H1 (cell line): ENCODE data around the gene CEP250. TPM values are rescaled to one million over a fixed set of nuclear protein-coding genes. Genes with fewer than 3 reads are reported as not detected.

Experiments
- CTCF ChIA-PET: fragments of 300-600 bp; sonication (Branson Sonifier 250); formaldehyde crosslinking; loops from one replicate; lab custom pipeline; 2021; ENCODE audit not compliant: partially characterized antibody; lab: Charles Lee
- POLR2A ChIA-PET: fragments of 300-600 bp; sonication (Branson Sonifier 250); formaldehyde crosslinking; loops from one replicate; lab custom pipeline; 2021; ENCODE audit warnings: inconsistent platforms; ENCODE audit not compliant: partially characterized antibody; lab: Charles Lee
- DNase-seq, 2 experiments: peaks; one replicate each; pipeline versions ENCODE4 v3.0.0 to v3.0.0-alpha.2; 2010 to 2022; ENCODE audit warnings: low spot score in 2 of 2, low read depth in 1 of 2, mixed read lengths in 1 of 2
- FAIRE-seq: peaks from 2 replicates; lab custom pipeline; 2011; peaks lifted over from hg19 to GRCh38; lab: Jason Lieb, UNC
- H2AFZ ChIP-seq: 2 replicates; pipeline ENCODE4 v1.8.1; 2012; ENCODE audit warnings: low read length, inconsistent platforms
- H2AK5ac ChIP-seq: 2 replicates; pipeline ENCODE4 v1.6.1; 2013; ENCODE audit warnings: low read depth, low read length
- H2BK120ac ChIP-seq: replicated peaks from 2 replicates; pipeline ENCODE3; 2013; ENCODE audit warnings: low read depth, low read length, inconsistent platforms
- H2BK12ac ChIP-seq: 2 replicates; pipeline ENCODE4 v1.6.1; 2013; ENCODE audit warnings: low read depth, low read length
- H2BK15ac ChIP-seq: 2 replicates; pipeline ENCODE4 v1.6.1; 2013; ENCODE audit warnings: low read length
- H2BK20ac ChIP-seq: 2 replicates; pipeline ENCODE4 v1.6.1; 2013; ENCODE audit warnings: low read length
- H2BK5ac ChIP-seq: 2 replicates; pipeline ENCODE4 v1.6.1; 2013; ENCODE audit warnings: low read depth, low read length
- H3K14ac ChIP-seq: 2 replicates; pipeline ENCODE4 v1.6.1; 2013; ENCODE audit warnings: inconsistent platforms; ENCODE audit not compliant: insufficient read length
- H3K18ac ChIP-seq: 2 replicates; pipeline ENCODE4 v1.6.1; 2013; ENCODE audit warnings: low read length; ENCODE audit errors: extremely low read depth
- H3K23ac ChIP-seq: 2 replicates; pipeline ENCODE4 v1.6.1; 2013; ENCODE audit warnings: inconsistent platforms; ENCODE audit not compliant: insufficient read length
- H3K23me2 ChIP-seq: 2 replicates; pipeline ENCODE4 v1.6.1; 2013; ENCODE audit warnings: low read depth, low read length
- H3K27ac ChIP-seq: 2 replicates; pipeline ENCODE4 v1.6.1; 2011; ENCODE audit warnings: low read depth, low read length, inconsistent platforms
- H3K27me3 ChIP-seq, 4 experiments: replicated peaks in 1 of 4; 1 replicate in 1 of 4; 2 replicates in 3 of 4; pipeline versions ENCODE4 v1.6.1 to v1.8.1; 2011 to 2013; ENCODE audit warnings: low read length in 3 of 4, mild to moderate bottlenecking in 3 of 4, inconsistent platforms in 2 of 4, mixed read lengths in 2 of 4, moderate library complexity in 1 of 4; ENCODE audit not compliant: control insufficient read depth in 3 of 4, insufficient read depth in 3 of 4; ENCODE audit errors: extremely low read depth in 1 of 4
- H3K36me3 ChIP-seq, 4 experiments: 2 replicates each; pipeline versions ENCODE4 v1.6.1 to v1.8.1; 2011 to 2013; ENCODE audit warnings: mild to moderate bottlenecking in 4 of 4, low read length in 3 of 4, moderate library complexity in 2 of 4, control low read depth in 1 of 4, inconsistent platforms in 1 of 4; ENCODE audit not compliant: insufficient read depth in 4 of 4, control insufficient read depth in 2 of 4
- H3K4ac ChIP-seq: replicated peaks from 2 replicates; pipeline ENCODE3; 2013; ENCODE audit warnings: low read length, low read depth, mixed read lengths, inconsistent platforms; ENCODE audit not compliant: insufficient read length
- H3K4me1 ChIP-seq, 4 experiments: replicated peaks in 1 of 4; 1 replicate in 1 of 4; 2 replicates in 3 of 4; pipeline versions ENCODE4 v1.6.1 to v1.8.1; 2011 to 2013; ENCODE audit warnings: low read length in 3 of 4, inconsistent platforms in 2 of 4, mixed read lengths in 1 of 4; ENCODE audit not compliant: insufficient read depth in 4 of 4, control insufficient read depth in 3 of 4
- H3K4me2 ChIP-seq, 2 experiments: 2 replicates each; pipeline versions ENCODE4 v1.6.1 to v1.8.1; 2011 to 2013; ENCODE audit warnings: low read depth in 2 of 2, low read length in 2 of 2, control low read depth in 1 of 2, inconsistent platforms in 1 of 2, mild to moderate bottlenecking in 1 of 2; ENCODE audit not compliant: insufficient read depth in 1 of 2
- H3K4me3 ChIP-seq, 4 experiments: fragments of 200-600, 300-600 bp in 1 of 4; sonication (generic), shearing (Covaris generic), sonication (Bioruptor Twin) in 1 of 4; 2 replicates each; pipeline versions ENCODE4 v1.5.1 to v1.8.1; 2011 to 2016; ENCODE audit warnings: low read length in 4 of 4, low read depth in 3 of 4, control low read depth in 2 of 4, inconsistent platforms in 2 of 4, mild to moderate bottlenecking in 2 of 4, mixed read lengths in 1 of 4, moderate library complexity in 1 of 4; ENCODE audit not compliant: insufficient read depth in 2 of 4; ENCODE audit errors: extremely low read depth in 1 of 4
- H3K56ac ChIP-seq: replicated peaks from 2 replicates; pipeline ENCODE3; 2013; ENCODE audit warnings: low read depth, mild to moderate bottlenecking, mixed read lengths, low read length, inconsistent platforms; ENCODE audit not compliant: insufficient read length
- H3K79me1 ChIP-seq: 2 replicates; pipeline ENCODE4 v1.6.1; 2013; ENCODE audit warnings: low read depth, low read length, control low read depth
- H3K79me2 ChIP-seq, 2 experiments: 2 replicates each; pipeline versions ENCODE4 v1.6.1 to v1.8.1; 2012 to 2013; ENCODE audit warnings: low read length in 2 of 2, mild to moderate bottlenecking in 2 of 2, inconsistent platforms in 1 of 2; ENCODE audit not compliant: insufficient read depth in 2 of 2, control insufficient read depth in 1 of 2
- H3K9ac ChIP-seq, 4 experiments: replicated peaks in 1 of 4; 1 replicate in 1 of 4; 2 replicates in 3 of 4; pipeline versions ENCODE4 v1.6.1 to v1.8.1; 2011 to 2013; ENCODE audit warnings: low read depth in 3 of 4, low read length in 3 of 4, control low read depth in 2 of 4, mild to moderate bottlenecking in 2 of 4, moderate library complexity in 2 of 4, inconsistent platforms in 1 of 4; ENCODE audit errors: extremely low read depth in 1 of 4
- H3K9me3 ChIP-seq, 2 experiments: 2 replicates each; pipeline versions ENCODE4 v1.6.1 to v1.8.1; 2012 to 2013; ENCODE audit warnings: mild to moderate bottlenecking in 2 of 2, moderate library complexity in 2 of 2, control low read depth in 1 of 2, inconsistent platforms in 1 of 2, low read depth in 1 of 2, low read length in 1 of 2, mixed read lengths in 1 of 2; ENCODE audit not compliant: insufficient read depth in 2 of 2
- H4K20me1 ChIP-seq, 2 experiments: replicated peaks in 1 of 2; 2 replicates each; pipeline versions ENCODE3 to v1.8.1; 2011 to 2013; ENCODE audit warnings: inconsistent platforms in 2 of 2, low read length in 2 of 2, mild to moderate bottlenecking in 1 of 2; ENCODE audit not compliant: insufficient read depth in 2 of 2, control insufficient read depth in 1 of 2
- H4K5ac ChIP-seq: 2 replicates; pipeline ENCODE4 v1.6.1; 2013; ENCODE audit warnings: low read length, low read depth, mixed read lengths, inconsistent platforms; ENCODE audit not compliant: insufficient read length
- H4K8ac ChIP-seq: 2 replicates; pipeline ENCODE4 v1.8.0; 2013; ENCODE audit warnings: mild to moderate bottlenecking, moderate library complexity, low read length, inconsistent platforms; ENCODE audit not compliant: insufficient read depth; ENCODE audit errors: extremely low read depth
- H4K91ac ChIP-seq: replicated peaks from 2 replicates; pipeline ENCODE3; 2013; ENCODE audit warnings: low read length, mixed read lengths, inconsistent platforms; ENCODE audit not compliant: insufficient read length
- CTCF ChIP-seq, 3 experiments: IDR thresholded peaks; 1 replicate in 2 of 3; 2 replicates in 1 of 3; pipeline versions ENCODE4 v1.5.1 to v1.6.1; 2011; ENCODE audit warnings: low read length in 3 of 3, mild to moderate bottlenecking in 3 of 3, inconsistent platforms in 2 of 3, low read depth in 1 of 3, moderate library complexity in 1 of 3; ENCODE audit not compliant: insufficient read depth in 1 of 3; ENCODE audit errors: control extremely low read depth in 1 of 3
- RAD21 ChIP-seq, 2 experiments: IDR thresholded peaks in 1 of 2; conservative IDR thresholded peaks in 1 of 2; 2 replicates each; pipeline ENCODE4 v1.6.1; 2011; ENCODE audit warnings: low read depth in 2 of 2, low read length in 2 of 2, improper control_type of control experiment in 1 of 2, inconsistent platforms in 1 of 2, mild to moderate bottlenecking in 1 of 2, moderate library complexity in 1 of 2
- SP4 ChIP-seq: IDR thresholded peaks from 2 replicates; pipeline ENCODE4 v1.6.1; 2012; ENCODE audit warnings: low read length, inconsistent platforms
- TEAD4 ChIP-seq: IDR thresholded peaks from 2 replicates; pipeline ENCODE4 v1.6.1; 2012; ENCODE audit warnings: low read depth, low read length, inconsistent platforms, mixed read lengths
- WGBS, 2 experiments: shearing (Covaris generic) in 1 of 2; methylation state at CpG; one replicate each; pipeline versions ENCODE4 v1.1.6 to v1.1.7; 2013 to 2015; ENCODE audit warnings: low lambda C conversion rate in 2 of 2, mixed read lengths in 2 of 2, inconsistent platforms in 1 of 2, low coverage in 1 of 2, missing lambda C conversion rate in 1 of 2; ENCODE audit not compliant: insufficient replicate concordance in 2 of 2, insufficient coverage in 1 of 2, insufficient read length in 1 of 2; ENCODE audit errors: extremely low coverage in 1 of 2, missing lambda C conversion rate in 1 of 2; 5-methylcytosine and 5-hydroxymethylcytosine counted together
- polyA plus RNA-seq, 7 experiments: library from polyadenylated mRNA; depleted of rRNA in 3 of 7; stranded (reverse) in 5 of 7; unstranded in 2 of 7; fragments of >200 nt in 5 of 7; fragments of 200-250 nt in 2 of 7; gene quantifications; 1 replicate in 5 of 7; 2 replicates in 1 of 7; 4 replicates in 1 of 7; pipeline versions ENCODE4 v1.2.1 to v1.2.3, GENCODE V29; 2011 to 2013; ENCODE audit warnings: missing spikeins in 2 of 7, mixed read lengths in 2 of 7
- total RNA-seq: library from RNA; stranded (reverse); fragmentation: NEBNext Ultra II Directional; extraction: Animal tissue kit (Norgen Biotek cat#: 25700); gene quantifications from 2 replicates; pipeline ENCODE4 v1.2.1, GENCODE V29; 2021

Gene CEP250
- total and polyA plus RNA-seq, 2 of the 8 experiments (the other 6 are each of a cell fraction or from before 2014, with no cell fraction given): 2.6 to 33.7 TPM

- Histone ChIP-seq H3K4ac (no peak overlapping the region), H3K4me1 (no peaks in the 10 kb centered on the region), H3K18ac (no peak overlapping the region), H3K79me1 (no peaks in the 10 kb centered on the region), H4K20me1 (peaks cover 0 to 2% of the 10 kb centered on the region in 2 experiments), H2AK5ac (no peak overlapping the region), H4K5ac (no peak overlapping the region), H3K4me3 (no peak overlapping the region), H3K9me3 (no peaks in the 10 kb centered on the region), H3K23me2 (no peaks in the 10 kb centered on the region), H2AFZ (no peak overlapping the region), H3K79me2 (no peaks in the 10 kb centered on the region), H3K27me3 (no peaks in the 10 kb centered on the region), H4K8ac (no peak overlapping the region), H2BK5ac (no peak overlapping the region), H3K27ac (no peak overlapping the region), H3K23ac (no peak overlapping the region), H4K91ac (no peak overlapping the region), H3K9ac (no peak overlapping the region), H3K56ac (no peak overlapping the region), H3K36me3 (peaks cover 17 to 60% (median 41%) of the 10 kb centered on the region in 4 experiments), H3K14ac (no peak overlapping the region), H2BK120ac (no peak overlapping the region), H3K4me2 (no peak overlapping the region), H2BK12ac (no peak overlapping the region), H2BK15ac (no peak overlapping the region), H2BK20ac (no peak overlapping the region)
- WGBS, 2 experiments: 94% methylated on average over 15 of the region's 16 CpGs; no CpG with 5 or more reads in 1 of the 2 experiments
- CTCF ChIA-PET: interaction anchor here (0.9 to 2.6 kb wide), 12 partner anchors 8 to 149 kb away, joined by 3 to 10 read pairs (median 4); no protein-coding TSS in a partner anchor
- no peak for TF ChIP-seq SP4
- peak; percentile 54 to 60 for TF ChIP-seq RAD21 (IDR thresholded peaks at IDR 0.05 in 1 of 2, conservative IDR thresholded peaks at IDR 0.05 in 1 of 2; ENCODE audit: low read depth in 2 of 2, low read length in 2 of 2)
- 0 out of 2 replicates have a peak, but pooled peaks have one; percentile 20 for TF ChIP-seq TEAD4
- TF ChIP-seq CTCF (IDR thresholded peaks at IDR 0.05; ENCODE audit: control extremely low read depth in 1 of 3, insufficient read depth in 1 of 3, low read depth in 1 of 3, low read length in 3 of 3): peak; percentile 39 to 65 (median 58); a peak in 3 of 4 replicates
- FAIRE-seq: no peak
- DNase-seq: peak in 1 of 2 experiments; percentile 54
- POLR2A ChIA-PET: interaction anchor here (0.6 to 1.9 kb wide), 4 partner anchors 10 to 33 kb away, joined by 4 to 5 read pairs (median 4); partner anchors contain the start of gene CEP250
Measured at GRCh38 chr20:35478804-35479472, 23.5 kb downstream of the CEP250 start.
